WTC11 (cell line): ENCODE results near the gene VSX1.
A peak's percentile ranks its signal among the peaks of the same experiment; 100 is the strongest.

Experiments used
- CTCF ChIP-seq: fragments of 200-600 bp; IDR thresholded peaks from 2 replicates; pipeline ENCODE4 v1.8.0; 2022; ENCODE audit warnings: antibody characterized with exemption
- EMX1 ChIP-seq: fragments of 250-450 bp; sonication (Bioruptor Pico); IDR thresholded peaks from 2 replicates; pipeline ENCODE4 v1.8.0; 2021; ENCODE audit warnings: mild to moderate bottlenecking
- FOXP4 ChIP-seq: sonication (generic); formaldehyde crosslinking; IDR thresholded peaks from 2 replicates; pipeline ENCODE4 v1.8.0; 2022; ENCODE audit warnings: mild to moderate bottlenecking, missing genetic modification reagents
- IRF2 ChIP-seq: sonication (generic); formaldehyde crosslinking; IDR thresholded peaks from 2 replicates; pipeline ENCODE4 v1.8.0; 2022; ENCODE audit warnings: low read depth, missing genetic modification reagents, borderline replicate concordance
- JAZF1 ChIP-seq: fragments of 250-450 bp; sonication (Bioruptor Pico); IDR thresholded peaks from 2 replicates; pipeline ENCODE4 v1.9.0; 2021; ENCODE audit warnings: moderate library complexity, mild to moderate bottlenecking, inconsistent platforms
- MAX ChIP-seq: sonication (generic); formaldehyde crosslinking; IDR thresholded peaks from 2 replicates; pipeline ENCODE4 v1.8.0; 2022; ENCODE audit warnings: mild to moderate bottlenecking, missing genetic modification reagents
- MLX ChIP-seq: sonication (generic); formaldehyde crosslinking; IDR thresholded peaks from 2 replicates; pipeline ENCODE4 v1.8.1; 2023; ENCODE audit warnings: mild to moderate bottlenecking, missing genetic modification reagents, moderate library complexity
- NR3C1 ChIP-seq: sonication (generic); formaldehyde crosslinking; conservative IDR thresholded peaks from 2 replicates; pipeline ENCODE4 v1.8.1; 2023; ENCODE audit warnings: low read depth, mild to moderate bottlenecking, missing genetic modification reagents
- SOX15 ChIP-seq: fragments of 250-450 bp; sonication (Bioruptor Pico); IDR thresholded peaks from 2 replicates; pipeline ENCODE4 v1.9.0; 2021; ENCODE audit warnings: mild to moderate bottlenecking
- USF2 ChIP-seq: sonication (generic); formaldehyde crosslinking; IDR thresholded peaks from 2 replicates; pipeline ENCODE4 v1.8.1; 2023; ENCODE audit warnings: mild to moderate bottlenecking, missing genetic modification reagents, moderate library complexity
- ZNF317 ChIP-seq: sonication (generic); formaldehyde crosslinking; IDR thresholded peaks from 2 replicates; pipeline ENCODE4 v1.8.1; 2023; ENCODE audit warnings: low read depth, mild to moderate bottlenecking, moderate library complexity, missing genetic modification reagents, borderline replicate concordance

GRCh38 chr20:25032065-25032477, 49.9 kb downstream of the VSX1 start:
- TF ChIP-seq ZNF317 (CRISPR knock-in tag) (no peak), CTCF (no peak), NR3C1 (CRISPR knock-in tag) (no peak), IRF2 (CRISPR knock-in tag) (no peak), FOXP4 (CRISPR knock-in tag) (no peak), SOX15 (CRISPR knock-in tag) (no peak), MAX (CRISPR knock-in tag) (0 out of 2 replicates have a peak, but pooled peaks have one; percentile 31), USF2 (CRISPR knock-in tag) (peak; percentile 83), MLX (CRISPR knock-in tag) (no peak), JAZF1 (CRISPR knock-in tag) (no peak), EMX1 (no peak)
